ENCODE data around the gene TAOK3.
"Not testable (repeated sequence)": the region's sequence is repeated elsewhere in the genome, so short reads cannot be mapped to it uniquely, and the experiment has no call there.

TAOK3 gene
- 75.8 to 123 reads per million in 2 donors for total RNA-seq

DNA sequence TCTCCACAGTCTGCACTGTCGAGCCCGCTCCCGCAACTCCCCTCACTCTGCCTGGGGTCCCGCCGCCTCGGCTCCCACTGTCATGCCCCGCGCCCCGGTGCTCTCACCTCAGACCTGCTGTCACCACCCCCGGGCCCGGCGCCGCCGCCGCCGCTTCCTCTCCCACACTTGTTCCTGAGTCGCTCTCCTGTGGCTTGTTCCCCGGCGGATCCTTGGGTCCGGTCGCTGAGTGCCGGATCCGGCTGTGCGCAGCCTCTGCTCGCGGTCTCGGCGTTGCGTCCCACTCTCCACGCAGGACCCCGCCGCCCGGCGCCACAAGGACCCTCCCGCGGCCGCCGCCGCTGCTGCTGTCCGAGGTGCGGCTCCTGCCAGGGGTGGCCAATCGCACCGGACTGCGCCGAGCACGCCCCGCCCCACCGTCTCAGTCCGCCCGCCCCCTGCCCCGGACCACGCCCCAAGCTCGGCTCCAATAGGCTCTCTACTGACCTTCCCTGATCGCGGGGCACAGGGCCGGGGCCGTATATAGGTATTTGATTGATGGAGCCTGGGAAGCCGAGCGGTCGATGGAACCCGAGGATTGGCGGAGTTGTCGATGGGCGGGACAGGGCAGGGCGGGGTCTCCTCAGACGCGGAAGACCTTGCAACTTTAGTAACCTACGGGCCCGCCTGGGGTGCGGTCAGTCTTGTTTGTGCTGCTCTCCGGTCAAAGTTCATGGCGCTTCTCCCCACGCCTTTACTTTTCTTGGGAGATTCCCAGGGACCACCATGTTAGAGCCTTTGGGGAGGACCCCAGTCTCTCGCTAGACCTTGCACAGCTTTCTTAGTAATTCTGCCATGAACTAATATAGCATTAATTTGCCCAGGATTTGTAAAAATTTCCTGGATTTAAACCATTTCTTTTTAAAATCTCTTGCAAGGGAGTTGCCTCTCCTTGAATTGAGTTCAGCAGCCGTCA lies at the start of gene TAOK3:
TSS of gene TAOK3 (minus strand) at position 367 of the 955 bp plus-strand sequence. CDS start 117,340 bp downstream, outside the sequence.
- DNase-seq = peak; percentile 95

DNA sequence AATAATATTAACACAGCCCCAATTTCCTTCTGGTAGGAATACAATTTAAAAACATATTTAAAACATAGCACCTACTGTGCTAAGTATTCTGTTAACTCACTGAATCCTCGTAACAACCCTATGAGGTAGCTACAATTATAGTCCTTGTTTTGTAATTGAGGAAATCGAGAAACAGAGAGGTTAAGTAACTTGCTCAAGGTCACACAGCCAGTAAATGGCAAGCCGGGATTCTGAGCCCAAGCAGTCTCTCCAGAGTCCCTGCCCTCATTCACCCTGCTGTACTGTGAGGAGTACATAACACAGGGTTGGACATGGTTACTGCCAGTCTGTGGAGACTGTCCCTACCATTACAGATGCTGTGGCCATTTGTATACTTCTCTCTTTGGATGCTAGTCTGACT lies 48.0 kb upstream of the TAOK3 start:
- no peak for DNase-seq

DNA sequence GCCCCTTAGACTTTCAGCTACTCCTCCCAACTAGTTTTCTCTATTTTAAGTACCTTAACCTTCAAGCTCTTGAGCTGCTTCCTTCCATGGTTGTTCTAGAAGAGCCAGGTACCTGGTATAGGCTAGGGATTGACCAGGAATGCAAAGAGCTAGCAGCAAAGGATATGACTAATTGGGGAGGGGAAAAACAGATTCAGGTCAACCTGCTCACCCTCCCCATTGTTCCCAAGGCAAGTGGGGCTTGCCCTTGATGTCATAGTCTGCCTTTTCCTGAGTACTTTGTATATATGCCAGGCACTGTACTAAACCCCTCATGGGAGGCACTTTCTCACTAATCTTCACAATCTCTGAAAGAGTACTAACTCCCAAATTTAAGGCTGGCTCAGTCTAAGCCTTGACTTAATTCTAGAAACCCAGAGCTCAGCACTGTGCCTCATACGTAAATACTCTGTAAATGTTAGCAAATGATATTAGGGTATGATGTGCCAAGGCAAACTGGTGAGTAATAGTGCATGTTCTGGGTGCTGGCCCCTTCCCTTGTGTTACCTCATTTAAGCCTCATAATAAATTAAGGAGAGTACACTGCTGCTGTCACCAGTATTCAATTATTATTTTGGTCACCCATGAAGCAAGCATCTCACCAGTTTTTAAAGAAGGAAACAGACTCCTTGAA lies 45.8 kb upstream of the TAOK3 start:
- no peak for DNase-seq

DNA sequence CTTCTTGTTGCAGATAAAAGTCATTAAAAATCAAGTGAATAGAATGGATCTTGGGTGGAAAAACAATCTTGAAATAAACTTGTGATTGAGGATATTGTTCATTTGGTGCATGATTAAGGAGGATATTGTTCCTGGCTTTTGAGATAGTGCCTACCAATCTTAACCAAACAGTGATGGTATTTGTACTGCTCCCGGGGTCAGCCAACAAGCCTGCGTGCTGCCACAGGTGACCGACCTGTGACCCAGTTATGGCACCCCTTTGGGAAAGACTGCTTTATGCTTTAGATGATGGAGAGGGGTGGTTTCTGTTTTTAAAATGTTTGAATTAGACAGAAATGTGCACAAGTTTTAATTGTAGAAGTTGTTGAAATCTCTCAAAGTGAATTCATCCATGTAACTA lies 45.2 kb upstream of the TAOK3 start:
- DNase-seq = no peak

DNA sequence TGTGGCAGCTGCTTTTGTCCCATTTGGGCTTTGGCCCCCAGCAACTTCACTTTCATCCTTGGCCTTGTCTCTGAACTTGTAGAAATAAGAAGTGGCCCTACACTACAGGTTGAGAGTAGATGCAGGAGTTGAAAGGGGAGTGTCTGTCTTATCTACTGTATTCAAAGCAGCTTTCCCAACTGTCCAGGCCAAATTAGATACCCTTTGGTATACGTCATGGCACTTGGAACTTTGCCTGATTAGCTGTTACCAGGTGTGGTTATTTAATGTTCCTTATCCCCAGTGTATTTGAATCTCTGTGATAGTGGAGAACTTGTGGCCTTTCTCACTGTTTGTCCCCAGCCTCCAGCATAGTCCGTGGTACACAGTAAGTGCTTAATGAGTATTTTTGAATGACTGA lies 37.1 kb upstream of the TAOK3 start:
- DNase-seq = no peak

DNA sequence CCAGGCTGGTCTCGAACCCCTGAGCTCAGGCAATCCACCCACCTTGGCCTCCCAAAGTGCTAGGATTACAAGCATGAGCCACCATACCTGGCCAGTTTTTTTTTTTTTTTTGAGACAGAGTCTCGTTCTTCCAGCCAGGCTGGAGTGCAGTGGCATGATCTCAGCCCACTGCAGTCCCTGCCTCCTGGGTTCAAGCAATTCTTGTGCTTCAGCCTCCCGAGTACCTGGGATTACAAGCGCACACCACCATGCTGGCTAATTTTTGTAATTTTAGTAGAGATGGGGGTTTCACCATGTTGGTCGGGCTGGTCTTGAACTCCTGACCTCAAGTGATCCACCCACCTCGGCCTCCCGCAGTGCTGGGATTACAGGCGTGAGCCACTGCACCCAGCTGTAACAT lies 35.5 kb upstream of the TAOK3 start:
- DNase-seq = not testable (repeated sequence)

DNA sequence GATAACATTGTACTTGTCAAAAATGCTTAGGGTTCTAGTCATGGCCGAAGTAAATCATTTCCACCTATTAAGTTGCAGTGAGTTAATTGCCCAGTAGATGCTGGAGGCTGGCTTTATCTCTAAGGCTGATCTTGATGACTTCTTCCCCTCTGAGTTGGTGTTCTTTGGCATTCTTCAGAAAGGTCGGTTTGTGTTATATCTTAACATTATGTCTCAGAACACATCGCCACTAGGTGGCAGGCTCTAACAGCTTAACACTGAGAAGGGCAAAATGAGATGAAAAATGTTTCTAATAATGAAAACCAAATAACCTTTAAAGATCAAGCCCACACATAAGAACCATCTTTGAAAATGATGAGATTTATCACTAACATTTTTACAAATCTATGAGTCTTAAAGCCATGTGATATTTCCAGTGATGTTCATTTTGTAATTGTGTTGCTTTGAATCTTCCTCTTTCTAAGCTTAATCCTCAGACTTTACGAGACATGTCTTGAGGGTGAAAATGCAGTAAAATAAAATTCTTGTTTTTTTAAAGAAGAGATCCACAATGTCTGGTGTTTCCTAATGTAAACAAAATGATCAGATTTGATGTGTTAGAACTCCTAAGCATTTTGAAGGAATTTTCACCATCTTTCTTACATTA lies 32.3 kb upstream of the TAOK3 start:
- DNase-seq = peak; percentile 49

DNA sequence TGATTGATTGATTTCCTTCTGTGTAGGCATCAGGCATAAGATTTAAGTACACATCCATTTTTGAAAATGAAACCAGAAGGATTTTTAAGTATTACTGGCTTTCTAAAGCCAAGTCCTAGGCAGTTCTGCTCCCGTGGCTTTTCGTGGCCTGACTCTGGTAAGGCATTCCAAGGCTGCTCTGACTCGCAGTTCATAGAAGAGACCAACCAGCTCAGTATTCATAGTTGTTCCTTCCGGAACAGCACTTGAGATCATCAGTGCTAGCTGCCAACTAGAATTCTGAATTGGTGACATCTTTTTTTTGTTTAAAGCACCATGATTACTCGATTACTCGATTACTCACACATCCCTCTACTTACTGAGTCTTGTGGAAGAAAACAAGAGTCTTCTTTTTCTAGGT lies 29.5 kb upstream of the TAOK3 start:
- no peak for DNase-seq

DNA sequence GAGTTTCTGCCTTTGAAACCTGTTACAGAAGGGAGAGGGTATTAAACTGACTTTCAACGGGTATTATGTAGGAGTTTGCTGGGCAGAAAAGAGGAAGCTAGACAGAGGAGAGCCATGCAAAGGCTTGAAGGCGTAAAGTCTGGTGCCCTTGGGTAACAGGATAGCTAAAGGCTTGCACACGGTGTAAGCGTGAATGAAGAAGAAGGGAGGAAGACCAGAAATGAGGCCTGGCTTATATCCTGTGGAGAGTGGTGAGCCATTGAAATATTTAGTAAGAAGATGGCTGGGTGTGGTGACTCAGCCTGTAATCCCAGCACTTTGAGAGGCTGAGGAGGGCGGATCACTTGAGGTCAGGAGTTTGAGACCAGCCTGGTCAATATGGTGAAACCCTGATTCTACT lies 26.2 kb upstream of the TAOK3 start:
- no peak for DNase-seq

DNA sequence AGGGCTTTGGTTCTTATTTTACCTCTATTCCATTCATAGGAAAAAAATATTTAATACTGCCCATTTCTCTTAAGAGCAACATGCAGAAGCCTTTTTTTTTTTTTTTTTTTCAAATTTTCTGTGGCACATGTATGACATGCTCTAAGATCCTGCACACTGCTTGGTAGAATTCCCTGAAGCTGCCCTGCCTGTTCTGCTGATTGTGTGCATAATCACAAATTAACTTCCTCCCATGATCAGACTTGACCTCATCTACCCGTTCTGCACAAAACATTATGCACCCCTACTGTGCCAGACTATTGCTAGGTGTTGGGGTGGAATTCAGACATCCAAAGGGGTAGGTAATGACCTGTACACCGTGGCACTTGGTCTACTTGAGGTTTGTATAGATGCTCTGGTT lies 25.8 kb upstream of the TAOK3 start:
- DNase-seq = no peak

DNA sequence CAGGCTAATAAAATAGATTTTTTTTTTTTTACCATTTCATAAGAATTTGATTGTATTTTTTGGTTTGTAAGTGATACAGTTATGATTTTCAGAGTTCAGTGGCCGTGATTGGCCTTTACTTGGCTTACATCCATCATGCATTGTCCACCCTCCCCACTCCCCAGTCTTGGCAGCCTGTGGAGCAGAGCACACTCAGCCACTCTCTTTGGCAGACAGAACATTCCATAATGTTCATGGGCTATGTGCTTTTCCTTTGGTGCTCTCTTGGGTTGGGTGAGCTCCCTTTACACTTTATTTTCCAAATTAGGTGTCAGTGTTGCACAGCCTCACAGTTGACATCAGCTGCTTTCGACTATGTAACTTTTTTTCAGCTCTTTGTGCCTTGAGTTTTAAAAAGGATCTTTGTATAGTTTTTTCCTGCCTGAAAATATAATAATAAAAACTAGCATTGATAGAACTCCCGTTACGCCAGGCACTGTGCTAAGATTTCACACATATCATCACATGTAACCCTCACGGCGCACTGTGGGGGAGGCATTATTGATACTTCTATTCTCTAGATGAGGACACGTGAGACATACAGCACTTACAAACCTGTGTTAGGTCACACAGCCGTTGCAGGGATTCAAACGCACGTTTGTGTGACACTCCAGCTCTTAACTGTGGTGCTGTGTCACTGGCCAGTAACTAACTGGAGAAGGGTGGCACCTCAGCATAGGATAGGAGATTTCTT lies 25.2 kb upstream of the TAOK3 start:
- no peak for DNase-seq

DNA sequence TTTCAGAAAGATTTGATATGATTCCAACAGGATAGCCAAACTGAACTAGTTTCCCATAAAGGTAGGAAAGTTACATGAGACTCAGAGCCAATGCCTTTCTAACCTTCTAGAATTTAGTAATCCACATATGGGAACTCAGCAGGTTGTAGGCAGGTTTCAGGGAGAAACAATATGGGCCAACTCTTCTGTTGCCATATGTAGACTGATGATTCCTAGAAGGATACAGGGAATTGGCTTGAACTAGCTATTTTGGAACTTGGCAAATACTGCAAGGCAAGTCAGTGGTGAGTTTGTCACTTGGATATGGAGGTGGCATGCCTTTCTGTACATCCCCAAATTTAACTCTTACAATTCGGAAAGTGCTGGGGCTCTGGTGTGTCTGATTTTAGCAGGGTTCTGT lies 19.1 kb upstream of the TAOK3 start:
- DNase-seq = no peak

DNA sequence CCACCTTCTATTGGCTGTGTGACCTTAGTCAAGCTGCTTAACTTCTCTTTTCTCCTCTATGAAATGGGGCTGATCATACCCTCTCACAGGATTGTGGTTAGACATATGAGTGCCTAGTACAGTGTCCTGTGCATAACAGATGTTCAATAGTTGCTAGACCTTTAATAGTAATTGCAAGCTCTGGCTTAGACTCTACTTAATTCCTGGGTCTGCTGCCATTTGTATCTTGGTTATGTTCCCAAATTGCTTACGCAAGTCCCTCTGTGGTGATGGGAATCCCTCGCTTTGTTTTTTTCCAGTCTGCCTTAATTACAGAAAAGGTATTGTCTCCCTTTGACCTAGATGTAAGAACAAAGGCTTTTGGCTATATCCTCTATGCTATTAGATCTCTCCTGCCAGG lies 18.7 kb upstream of the TAOK3 start:
- DNase-seq = no peak

DNA sequence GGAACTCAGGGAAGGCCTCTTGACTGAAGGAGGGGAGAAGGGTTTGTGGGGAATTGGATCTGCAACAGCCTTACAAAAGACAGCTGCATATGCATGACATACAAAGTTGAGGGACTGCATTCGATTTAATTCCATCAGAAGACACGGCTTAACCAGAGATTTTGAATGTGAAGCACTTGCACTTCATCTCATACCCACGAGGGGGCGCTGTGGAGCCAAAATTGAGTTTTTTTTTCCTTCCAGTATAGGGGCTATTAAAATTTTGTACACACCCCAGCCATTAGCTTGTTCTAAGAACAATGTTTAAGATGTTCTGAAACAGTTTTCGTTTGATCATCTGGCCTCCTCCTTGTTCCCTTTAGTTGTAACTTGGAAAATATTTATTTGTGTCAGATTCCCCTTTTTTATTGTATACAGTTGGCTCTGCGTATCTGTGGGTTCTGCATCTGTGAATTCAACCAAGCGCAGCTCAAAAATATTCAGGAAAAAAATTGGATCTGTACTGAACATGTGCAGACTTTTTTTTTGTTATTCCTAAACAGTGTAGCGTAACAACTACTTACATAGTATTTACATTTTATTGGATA lies 5.3 kb upstream of the TAOK3 start:
- DNase-seq = peak; percentile 73

DNA sequence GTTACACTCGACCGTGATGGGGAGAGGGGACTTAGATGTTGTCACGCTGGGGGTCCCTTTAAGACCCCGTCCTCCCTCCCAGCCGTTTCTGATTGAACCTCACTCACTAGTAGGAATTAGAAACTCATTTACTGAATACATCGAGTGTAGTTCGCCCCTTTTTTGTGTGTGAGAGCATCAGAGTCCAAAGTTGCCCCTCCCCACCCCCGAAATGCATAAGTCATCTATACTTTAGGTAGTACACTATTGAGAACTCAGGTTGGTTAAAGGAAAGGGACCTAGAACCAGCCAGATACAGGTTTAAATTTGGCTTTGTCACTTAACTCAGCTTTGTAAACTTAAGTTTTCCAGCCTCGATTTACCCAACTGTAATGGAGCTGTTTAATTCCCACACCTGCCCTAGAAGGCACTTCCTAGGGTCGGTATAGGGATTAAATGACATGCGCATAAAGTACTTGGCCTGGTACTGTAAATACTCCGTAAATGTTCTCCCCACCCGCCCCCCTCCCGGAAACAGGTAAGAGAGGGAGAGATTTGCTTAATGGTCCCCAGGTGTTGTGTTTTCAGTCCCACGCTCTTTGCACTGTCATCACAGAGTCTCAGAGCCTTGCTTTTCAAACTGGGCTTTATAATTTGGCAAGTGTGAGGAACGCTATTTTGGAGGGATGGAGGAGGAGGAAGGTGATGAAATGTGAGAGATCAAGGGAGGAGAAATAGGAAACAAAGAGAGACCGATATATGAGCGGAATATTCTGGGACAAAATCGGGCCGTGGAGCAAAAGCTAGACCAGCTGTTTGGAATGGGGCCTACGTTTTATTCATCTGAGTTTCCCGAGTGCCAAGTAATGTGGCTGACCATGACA lies 4.5 kb upstream of the TAOK3 start:
- no peak for DNase-seq

DNA sequence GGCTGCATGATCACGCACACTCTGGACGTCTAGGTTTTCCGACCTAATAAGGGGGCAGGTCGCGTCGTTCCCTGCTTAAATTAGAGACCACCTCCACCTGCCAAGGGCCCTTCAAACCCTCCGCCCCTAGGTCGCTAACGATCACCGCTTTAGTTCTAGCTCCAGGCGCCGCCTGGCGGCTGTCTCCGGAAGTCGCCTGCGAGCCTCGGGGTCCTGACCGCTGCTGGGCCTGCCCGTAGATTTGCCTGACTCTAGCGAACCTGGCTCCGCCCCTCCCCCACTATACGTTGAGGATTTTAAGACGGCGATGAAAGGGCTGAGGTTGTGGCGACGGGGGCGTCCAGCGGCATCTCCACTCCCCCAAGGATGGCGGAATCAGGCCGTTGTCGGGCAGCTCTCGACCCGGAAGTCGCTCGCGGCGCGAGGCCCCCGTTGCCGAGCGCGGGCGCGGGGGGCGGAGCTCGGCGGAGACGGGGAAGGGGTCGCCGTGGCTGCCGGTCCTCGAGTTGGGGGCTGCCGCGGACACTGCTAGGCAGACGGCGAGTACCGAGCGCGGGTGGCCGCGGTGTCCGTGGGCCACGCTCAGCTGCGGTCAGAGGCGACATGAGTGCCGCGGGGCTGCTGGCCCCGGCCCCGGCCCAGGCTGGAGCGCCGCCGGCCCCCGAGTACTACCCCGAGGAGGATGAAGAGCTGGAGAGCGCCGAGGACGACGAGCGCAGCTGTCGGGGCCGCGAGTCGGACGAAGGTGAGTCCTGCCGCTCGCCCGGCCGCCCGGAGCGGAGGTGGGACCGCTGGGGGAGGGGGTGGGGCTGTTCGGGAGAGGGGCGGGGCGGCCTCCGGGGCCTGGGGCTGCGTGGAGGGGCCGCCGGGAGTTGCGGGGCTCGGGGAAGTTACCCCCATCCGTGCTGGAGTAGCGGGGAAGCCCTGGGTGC lies 3.6 kb upstream of the TAOK3 start, which contains the start of gene SUDS3:
TSS of gene SUDS3 (plus strand) at position 467 of the 932 bp plus-strand sequence. CDS start at position 604, 137 bp downstream.
- DNase-seq = peak; percentile 94

DNA sequence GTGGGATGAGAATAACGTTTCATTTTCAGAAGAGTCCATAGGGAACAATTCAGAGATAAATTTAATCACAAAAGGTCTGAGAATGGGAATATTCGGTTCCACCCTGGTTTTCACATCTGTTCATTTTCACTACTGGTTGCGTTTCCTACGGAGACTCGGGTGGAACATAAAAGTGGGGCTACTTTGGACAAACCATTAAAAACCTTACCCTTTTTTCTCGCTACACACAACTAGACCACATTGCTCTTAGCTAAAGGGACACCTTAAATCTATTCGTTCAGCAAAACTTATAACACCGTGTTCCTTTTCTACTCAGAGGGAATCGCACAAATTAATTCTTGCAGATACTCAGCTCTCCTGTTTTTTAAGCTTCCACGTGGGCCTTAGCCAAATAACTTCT lies 2.6 kb upstream of the TAOK3 start:
- DNase-seq = no peak

DNA sequence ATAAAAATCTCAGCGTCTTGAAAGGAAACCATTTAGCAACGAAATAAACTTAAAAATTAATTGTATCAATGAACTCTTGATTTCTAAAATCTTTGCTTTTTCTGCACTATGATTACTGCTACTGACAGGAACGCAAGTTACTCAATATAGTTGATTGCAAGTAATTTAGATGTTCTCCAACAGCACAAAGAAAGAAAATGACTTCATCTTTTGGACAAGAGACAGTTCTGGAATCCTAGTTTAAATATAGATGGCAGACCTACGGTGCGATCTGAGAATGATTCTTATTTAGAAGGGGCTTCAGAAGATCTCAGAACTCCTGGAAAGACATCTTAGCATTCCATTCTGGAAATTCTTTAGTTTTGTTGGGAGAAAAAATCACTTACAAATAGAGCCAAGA lies 2.2 kb upstream of the TAOK3 start:
- DNase-seq = no peak

DNA sequence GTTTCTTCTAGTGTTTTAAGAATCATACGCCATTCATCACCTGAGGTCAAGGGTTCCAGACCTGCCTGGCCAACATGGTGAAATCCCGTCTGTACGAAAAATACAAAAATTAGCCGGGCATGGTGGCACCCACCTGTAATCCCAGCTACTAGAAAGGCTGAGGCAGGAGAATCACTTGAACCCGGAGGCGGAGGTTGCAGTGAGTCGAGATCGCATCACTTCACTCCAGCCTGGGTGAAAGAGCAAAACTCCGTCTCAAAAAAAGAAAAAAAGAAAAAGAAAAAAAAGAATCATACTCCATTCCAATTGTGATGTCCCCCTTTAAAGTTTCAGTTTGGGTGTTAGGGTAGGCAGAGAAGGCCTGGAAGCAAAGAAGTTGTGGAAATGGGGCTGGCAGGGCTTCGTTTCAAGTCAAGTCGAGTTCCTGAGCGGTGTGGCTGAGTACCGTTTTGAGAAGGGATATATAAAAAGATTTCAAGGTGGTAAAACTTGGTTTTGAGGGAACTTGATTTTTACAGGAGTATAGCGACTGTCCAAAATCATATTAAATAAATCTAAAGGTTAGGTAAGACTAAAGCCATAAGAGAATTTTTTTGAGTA lies 1.5 kb upstream of the TAOK3 start:
- DNase-seq = no peak

DNA sequence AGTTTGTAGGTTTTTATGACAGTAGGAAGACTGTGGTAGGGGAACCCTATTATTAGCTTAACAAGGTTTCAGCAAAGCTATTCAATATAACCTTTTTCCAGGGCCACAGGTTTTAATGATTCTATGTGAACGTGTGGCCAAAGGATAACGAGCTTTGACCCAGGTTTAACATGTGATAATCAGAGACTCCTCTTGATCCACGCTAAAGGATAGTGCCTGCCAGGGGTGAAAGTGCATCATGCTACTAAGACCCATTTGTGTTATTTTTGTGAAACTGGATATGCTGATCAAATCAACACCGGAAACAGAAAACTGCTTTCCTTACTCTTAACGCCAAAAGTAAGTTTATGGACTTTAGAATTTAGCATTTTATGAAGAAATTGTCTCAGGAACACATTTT lies 909 bp upstream of the TAOK3 start:
- DNase-seq = no peak

Data from T-helper 9 cell (primary cell).